HepG2 (cell line): ENCODE results near the gene ACTL8. TPM values are rescaled to one million over a fixed set of nuclear protein-coding genes. Genes with fewer than 3 reads are reported as not detected.

Source experiments
- ATAC-seq: fragments of 200-7000 bp; cut with Tn5 transposase; 3 replicates; pipeline ENCODE4 v1.9.1; 2020; ENCODE audit warnings: mild to moderate bottlenecking, moderate library complexity
- BruUV-seq: library from RNA; stranded (reverse); fragments of 400-500 nt; replicated peaks from 2 replicates; lab custom pipeline; 2021; lab: Mats Ljungman, UMichigan
- CTCF ChIA-PET: fragments of 300-600 bp; formaldehyde crosslinking; extraction: SDS; loops from one replicate; lab custom pipeline; 2021; ENCODE audit warnings: low total read pairs, inconsistent platforms, low intra/inter-chr PET ratio; lab: Yijun Ruan, JAX
- POLR2A ChIA-PET: fragments of 350-600 bp; sonication (Branson Sonifier 250); formaldehyde crosslinking; loops from one replicate; lab custom pipeline; 2020; ENCODE audit warnings: antibody characterized with exemption, inconsistent platforms; lab: Yijun Ruan, JAX
- DNase-seq: peaks from one replicate; pipeline ENCODE4 v3.0.0-alpha.2; 2015; ENCODE audit warnings: low spot score
- FAIRE-seq: peaks from 3 replicates; lab custom pipeline; 2011; peaks lifted over from hg19 to GRCh38; lab: Jason Lieb, UNC
- H2AFZ ChIP-seq: one replicate; pipeline ENCODE4 v1.6.1; 2011; ENCODE audit warnings: low read length, inconsistent platforms
- H3K27ac ChIP-seq: fragments of 300-600 bp; 3 replicates; pipeline ENCODE4 v1.8.0; 2011; ENCODE audit warnings: mixed run types, mild to moderate bottlenecking, mixed read lengths, low read length, inconsistent platforms; ENCODE audit not compliant: insufficient read depth; ENCODE audit errors: extremely low read length
- H3K27me3 ChIP-seq, 2 experiments: fragments of 200-600 bp in 1 of 2; 2 replicates in 1 of 2; 3 replicates in 1 of 2; pipeline versions ENCODE4 v1.6.0 to v1.8.0; 2011; ENCODE audit warnings: low read length in 2 of 2, mild to moderate bottlenecking in 2 of 2, moderate library complexity in 2 of 2, inconsistent platforms in 1 of 2; ENCODE audit not compliant: insufficient read depth in 2 of 2, control insufficient read depth in 1 of 2
- H3K36me3 ChIP-seq, 2 experiments: fragments of 200-600 bp in 1 of 2; replicated peaks in 1 of 2; 2 replicates in 1 of 2; 3 replicates in 1 of 2; pipeline versions ENCODE4 v1.5.1 to v1.8.0; 2011; ENCODE audit warnings: low read length in 2 of 2, inconsistent platforms in 1 of 2; ENCODE audit not compliant: insufficient read depth in 2 of 2, control insufficient read depth in 1 of 2
- H3K4me1 ChIP-seq: 2 replicates; pipeline ENCODE4 v1.5.1; 2012; ENCODE audit warnings: low read length, inconsistent platforms; ENCODE audit not compliant: insufficient read depth
- H3K4me2 ChIP-seq: 2 replicates; pipeline ENCODE4 v1.6.0; 2011; ENCODE audit warnings: low read depth, low read length, inconsistent platforms
- H3K4me3 ChIP-seq, 3 experiments: fragments of 200-600 bp in 1 of 3; sonication (generic), shearing (Covaris generic) in 1 of 3; replicated peaks in 1 of 3; 2 replicates each; pipeline ENCODE4 v1.5.1; 2011 to 2016; ENCODE audit warnings: low read length in 3 of 3, inconsistent platforms in 2 of 3, low read depth in 2 of 3, mild to moderate bottlenecking in 2 of 3, control low read depth in 1 of 3, mixed read lengths in 1 of 3; ENCODE audit not compliant: insufficient read depth in 1 of 3
- H3K79me2 ChIP-seq: one replicate; pipeline ENCODE4 v1.6.1; 2011; ENCODE audit warnings: low read length, inconsistent platforms; ENCODE audit not compliant: insufficient read depth
- H3K9ac ChIP-seq: 2 replicates; pipeline ENCODE4 v1.6.0; 2011; ENCODE audit warnings: mild to moderate bottlenecking, low read depth, low read length, inconsistent platforms; ENCODE audit not compliant: insufficient read depth
- H3K9me3 ChIP-seq: 2 replicates; pipeline ENCODE4 v1.5.1; 2012; ENCODE audit warnings: mild to moderate bottlenecking, low read length
- H4K20me1 ChIP-seq: 2 replicates; pipeline ENCODE4 v1.6.0; 2011; ENCODE audit warnings: inconsistent platforms, mild to moderate bottlenecking, low read length, moderate library complexity; ENCODE audit not compliant: insufficient read depth
- HDAC1 ChIP-seq: sonication (generic); formaldehyde crosslinking; IDR thresholded peaks from 2 replicates; pipeline ENCODE4 v1.5.1; 2020; ENCODE audit warnings: mild to moderate bottlenecking, missing genetic modification reagents
- JARID2 ChIP-seq: sonication (generic); formaldehyde crosslinking; IDR thresholded peaks from 2 replicates; pipeline ENCODE4 v1.8.1; 2023; ENCODE audit warnings: missing genetic modification reagents, inconsistent platforms; ENCODE audit not compliant: insufficient replicate concordance
- KDM3A ChIP-seq: IDR thresholded peaks from 2 replicates; pipeline ENCODE4 v1.6.1; 2018; ENCODE audit warnings: low read depth, missing compliant biosample characterization
- KLF6 ChIP-seq: IDR thresholded peaks from 2 replicates; pipeline ENCODE4 v1.8.0; 2016; ENCODE audit warnings: missing biosample characterization, missing genetic modification reagents
- MTF1 ChIP-seq: sonication (generic); formaldehyde crosslinking; IDR thresholded peaks from 2 replicates; pipeline ENCODE4 v1.5.0; 2020; ENCODE audit warnings: missing genetic modification reagents
- RNF219 ChIP-seq: sonication (generic); formaldehyde crosslinking; IDR thresholded peaks from 2 replicates; pipeline ENCODE4 v1.5.0; 2020; ENCODE audit warnings: mild to moderate bottlenecking, missing genetic modification reagents
- SRSF1 ChIP-seq: fragments of 200-400 bp; formaldehyde crosslinking; optimal IDR thresholded peaks from 2 replicates; pipeline ENCODE3; 2017; ENCODE audit warnings: mild to moderate bottlenecking, low read depth, low read length, moderate library complexity
- ZNF235 ChIP-seq: sonication (generic); formaldehyde crosslinking; IDR thresholded peaks from 2 replicates; pipeline ENCODE4 v1.8.1; 2023; ENCODE audit warnings: mild to moderate bottlenecking, missing genetic modification reagents, borderline replicate concordance
- ZNF839 ChIP-seq: sonication (generic); formaldehyde crosslinking; IDR thresholded peaks from 2 replicates; pipeline ENCODE4 v1.4.0; 2020; ENCODE audit warnings: missing genetic modification reagents, mild to moderate bottlenecking, borderline replicate concordance
- ZNF850 ChIP-seq: sonication (generic); formaldehyde crosslinking; conservative IDR thresholded peaks from 2 replicates; pipeline ENCODE4 v1.9.0; 2021; ENCODE audit warnings: mild to moderate bottlenecking, missing genetic modification reagents
- ZNF883 ChIP-seq: sonication (generic); formaldehyde crosslinking; IDR thresholded peaks from 2 replicates; pipeline ENCODE4 v1.5.1; 2020; ENCODE audit warnings: mild to moderate bottlenecking, missing genetic modification reagents; ENCODE audit errors: not compliant biosample characterization
- WGBS: methylation state at CpG from one replicate; pipeline ENCODE4 v1.1.6; 2017; ENCODE audit warnings: low lambda C conversion rate; 5-methylcytosine and 5-hydroxymethylcytosine counted together
- in situ Hi-C: cut with HindIII; loops from 2 replicates; pipeline ENCODE4 v1.10.0; 2017; ENCODE audit warnings: low pct_unique_long_range_greater_than_20kb; ENCODE audit not compliant: extremely low pct_ligation_motif_present
- intact Hi-C: fragments of 100-400 bp; cut with micrococcal nuclease; formaldehyde crosslinking; loops from one replicate; pipeline ENCODE4 v1.10.0; 2022; ENCODE audit not compliant: unreplicated experiment
- polyA plus RNA-seq, 8 experiments: library from polyadenylated mRNA; depleted of rRNA in 3 of 8; stranded (reverse) in 7 of 8; unstranded in 1 of 8; fragments of >200 nt; fragmentation: Illumina TruSeq in 4 of 8; extraction: Trizol in 4 of 8; gene quantifications; 2 replicates each; pipeline versions ENCODE4 v1.2.1 to v1.2.3, GENCODE V29; 2011 to 2016; ENCODE audit warnings: low read depth in 4 of 8, missing spikeins in 1 of 8, mixed read lengths in 1 of 8; ENCODE audit not compliant: insufficient read depth in 1 of 8
- total RNA-seq, 5 experiments: library from RNA; depleted of rRNA; stranded (reverse); fragments of >200 nt; fragmentation: Illumina TruSeq; extraction: Trizol; gene quantifications; 2 replicates each; pipeline ENCODE4 v1.2.3, GENCODE V29; 2016; ENCODE audit warnings: low read depth in 1 of 5

The ACTL8 gene
- total and polyA plus RNA-seq, 2 of the 13 experiments (the other 11 are each of a cell fraction or from before 2014, with no cell fraction given) = 0.09 to 0.64 TPM

DNA sequence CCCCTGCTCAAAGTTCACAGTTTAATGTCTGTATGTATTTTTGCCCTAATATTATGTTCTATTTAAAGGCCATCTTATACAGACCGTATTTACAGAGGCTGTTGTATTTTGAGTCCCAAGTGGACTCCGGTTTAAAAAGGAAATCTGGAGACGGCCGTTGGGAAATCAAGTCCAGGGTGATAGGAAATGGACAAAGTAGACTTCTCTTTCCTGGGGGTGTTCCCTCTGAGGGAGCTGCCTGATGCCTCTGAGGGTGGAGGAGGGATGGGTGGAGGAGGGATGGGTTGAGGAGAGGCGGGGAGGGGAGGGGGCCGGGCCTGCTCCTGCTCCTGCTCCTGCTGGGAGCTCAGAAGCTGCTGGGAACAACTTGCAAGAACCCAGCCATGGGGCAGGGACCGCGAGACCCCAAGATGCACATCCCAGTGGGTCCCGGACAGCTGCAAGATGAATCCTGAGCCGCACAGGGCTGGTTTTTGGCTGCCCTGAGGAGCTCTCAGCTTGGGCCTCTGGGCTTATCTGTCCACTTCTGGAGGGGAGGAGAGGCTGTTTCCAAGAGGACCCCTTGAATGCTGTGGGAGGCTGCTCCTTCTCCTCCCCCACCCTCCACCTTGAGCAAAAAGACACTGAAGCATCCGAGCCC, 12.0 kb upstream of the ACTL8 start:
- in situ Hi-C loops = no loop called here
- H2AFZ ChIP-seq = no peak overlapping the region
- CTCF ChIA-PET = no interaction called here
- 9% methylated on average over 7 of the region's 11 CpGs for whole genome bisulfite sequencing
- H3K27ac ChIP-seq = no peak overlapping the region
- no peaks in the 10 kb centered on the region for H3K9me3 ChIP-seq
- TF ChIP-seq RNF219 = no peak
- no peak for TF ChIP-seq KLF6 (CRISPR knock-in tag)
- TF ChIP-seq ZNF850 (CRISPR knock-in tag) = no peak
- TF ChIP-seq MTF1 (CRISPR knock-in tag) = no peak
- TF ChIP-seq JARID2 (CRISPR knock-in tag) = no peak
- no peak for TF ChIP-seq ZNF235 (CRISPR knock-in tag)
- TF ChIP-seq ZNF883 (CRISPR knock-in tag) = no peak
- no peak for TF ChIP-seq HDAC1 (CRISPR knock-in tag)
- no peak for TF ChIP-seq KDM3A
- TF ChIP-seq SRSF1 = no peak
- TF ChIP-seq ZNF839 = no peak
- TF ChIP-seq, all 625 proteins: peak for 0
- H3K9ac ChIP-seq = no peak overlapping the region
- no peak for FAIRE-seq
- H3K4me2 ChIP-seq = no peak overlapping the region
- H4K20me1 ChIP-seq = no peaks in the 10 kb centered on the region
- POLR2A ChIA-PET = no interaction called here
- peaks cover 6 to 21% of the 10 kb centered on the region in 2 experiments; a peak in 3 of 5 replicates for H3K27me3 ChIP-seq
- no peaks in the 10 kb centered on the region for H3K4me1 ChIP-seq
- no peaks in the 10 kb centered on the region for H3K79me2 ChIP-seq
- no TSS peak for BruUV-seq
- H3K4me3 ChIP-seq = no peak overlapping the region
- no peak for ATAC-seq
- no peak for DNase-seq
- no peaks in the 10 kb centered on the region for H3K36me3 ChIP-seq
- intact Hi-C loops = no loop called here
